HG03108 (cell line): ENCODE data around the gene DNAJB8.

Experiments used
- ATAC-seq: cut with Tn5 transposase; IDR thresholded peaks from one replicate; pipeline ENCODE4 v1.9.1; 2021; ENCODE audit warnings: moderate library complexity; ENCODE audit not compliant: unreplicated experiment

The DNAJB8 gene

DNA sequence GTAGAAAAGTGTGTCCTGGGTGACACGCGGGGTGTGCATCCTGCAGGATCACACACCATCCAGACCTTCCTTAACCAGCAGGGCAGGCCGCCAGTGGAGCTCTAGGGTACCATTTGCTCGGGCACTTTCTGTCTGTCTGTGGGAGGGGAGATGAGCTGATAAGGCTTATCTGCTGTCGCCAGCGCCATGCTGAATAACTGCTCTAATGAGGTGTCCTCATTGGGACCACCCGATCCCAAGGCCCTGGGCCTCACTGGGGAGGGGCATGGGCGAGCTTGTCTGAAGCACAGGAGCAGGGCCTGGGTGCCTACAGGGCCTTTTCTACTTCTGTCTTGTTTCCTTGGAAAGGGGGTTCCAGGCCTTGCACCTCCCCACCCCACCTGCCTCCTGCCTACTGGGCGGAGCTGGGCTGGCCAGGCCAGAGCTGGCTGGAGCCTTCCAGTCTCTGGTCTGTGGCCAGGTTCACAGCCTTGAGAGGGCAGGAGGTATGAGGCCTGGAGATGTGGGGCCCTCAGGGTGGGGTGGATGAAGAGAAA lies 28.8 kb upstream of the DNAJB8 start:
- no peak for ATAC-seq

DNA sequence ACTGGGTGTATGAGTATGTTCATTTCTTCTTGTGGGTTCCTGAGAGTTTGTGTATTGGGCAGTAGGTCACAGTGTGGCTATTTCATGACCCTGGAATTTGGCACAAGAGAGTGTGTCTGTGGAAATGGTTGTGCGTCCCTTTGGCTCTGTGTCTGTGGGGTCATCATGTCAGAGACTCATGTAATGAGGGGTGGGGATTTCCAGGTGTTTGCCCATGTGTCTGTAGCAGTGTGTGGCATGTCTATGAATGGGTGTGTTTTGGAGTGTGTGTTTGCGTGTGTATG lies 27.6 kb upstream of the DNAJB8 start:
- no peak for ATAC-seq

- ATAC-seq = no peak
Measured at GRCh38 chr3:128493570-128494366, 27.1 kb upstream of the DNAJB8 start.

GRCh38 chr3:128492671-128493569 lies 26.2 kb upstream of the DNAJB8 start, which contains the start of gene GATA2:
Gene GATA2, minus strand, starts transcription at chr3:128493201. Its CDS starts 6,170 bp downstream, at chr3:128487031.
- no peak for ATAC-seq

- no peak for ATAC-seq
Measured at GRCh38 chr3:128491941-128492670, 25.4 kb upstream of the DNAJB8 start.

DNA sequence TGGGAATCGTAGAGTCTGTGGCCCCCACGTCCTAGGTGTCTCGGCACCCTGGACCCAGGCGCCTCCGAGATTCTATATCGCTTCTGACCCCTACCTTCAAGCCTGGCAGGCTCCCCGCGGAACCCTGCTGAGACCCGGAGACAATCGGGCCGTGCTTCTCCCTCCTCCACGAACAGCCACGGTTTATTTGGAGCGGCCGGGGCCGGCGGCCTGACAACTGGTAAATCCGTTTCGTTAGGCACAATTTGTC lies 24.9 kb upstream of the DNAJB8 start:
- no peak for ATAC-seq

DNA sequence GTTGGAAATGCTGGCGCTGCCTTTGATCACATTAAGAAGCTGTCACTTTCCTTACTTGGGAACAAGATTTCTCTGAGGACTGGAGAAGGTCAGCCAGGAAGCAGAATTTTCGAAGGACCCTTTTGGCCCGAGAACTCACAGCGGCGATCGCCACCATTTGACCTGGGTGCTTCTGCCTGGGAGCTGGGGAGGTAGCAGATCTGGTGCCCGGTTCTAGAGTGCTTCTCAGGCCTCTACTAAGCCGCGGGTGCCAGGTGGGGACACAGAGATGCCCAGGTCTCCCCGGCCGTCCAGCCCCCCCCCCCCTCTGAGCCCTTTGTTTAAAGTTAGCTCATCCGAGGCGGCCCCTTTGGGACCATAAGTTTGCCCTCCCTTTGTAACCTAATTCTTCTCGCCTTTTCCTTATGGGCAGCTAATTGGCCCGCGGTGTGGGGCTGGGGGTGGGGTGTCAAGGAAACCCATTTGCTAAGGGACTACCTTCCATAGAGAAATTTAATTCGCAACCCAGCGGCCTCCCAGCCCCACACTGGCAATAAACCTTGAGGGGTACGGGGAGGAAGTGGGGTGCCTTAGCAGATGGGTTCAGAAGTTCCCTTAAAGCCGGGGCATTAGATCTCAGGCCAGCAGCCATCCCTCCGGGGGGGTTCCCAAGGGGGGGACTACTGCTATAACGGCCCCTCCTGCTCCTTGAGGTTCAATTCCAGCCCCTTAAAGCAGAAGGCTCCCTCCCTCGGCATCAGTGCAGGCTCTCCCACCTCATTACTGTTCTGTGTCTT lies 24.4 kb upstream of the DNAJB8 start:
- no peak for ATAC-seq

DNA sequence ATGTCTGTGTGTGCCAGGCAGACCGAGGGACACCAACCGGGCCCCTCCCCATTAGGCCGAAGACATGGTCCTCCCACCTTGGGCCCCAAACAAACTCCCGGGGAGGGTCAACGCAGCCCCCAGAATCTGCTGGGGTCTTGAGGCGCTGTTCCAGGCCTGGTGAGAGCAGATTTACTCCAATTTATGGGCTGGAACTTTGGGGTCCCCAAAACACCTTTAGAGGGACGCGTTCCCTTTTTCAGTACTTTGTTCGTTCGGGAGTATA lies 23.9 kb upstream of the DNAJB8 start:
- ATAC-seq = no peak

DNA sequence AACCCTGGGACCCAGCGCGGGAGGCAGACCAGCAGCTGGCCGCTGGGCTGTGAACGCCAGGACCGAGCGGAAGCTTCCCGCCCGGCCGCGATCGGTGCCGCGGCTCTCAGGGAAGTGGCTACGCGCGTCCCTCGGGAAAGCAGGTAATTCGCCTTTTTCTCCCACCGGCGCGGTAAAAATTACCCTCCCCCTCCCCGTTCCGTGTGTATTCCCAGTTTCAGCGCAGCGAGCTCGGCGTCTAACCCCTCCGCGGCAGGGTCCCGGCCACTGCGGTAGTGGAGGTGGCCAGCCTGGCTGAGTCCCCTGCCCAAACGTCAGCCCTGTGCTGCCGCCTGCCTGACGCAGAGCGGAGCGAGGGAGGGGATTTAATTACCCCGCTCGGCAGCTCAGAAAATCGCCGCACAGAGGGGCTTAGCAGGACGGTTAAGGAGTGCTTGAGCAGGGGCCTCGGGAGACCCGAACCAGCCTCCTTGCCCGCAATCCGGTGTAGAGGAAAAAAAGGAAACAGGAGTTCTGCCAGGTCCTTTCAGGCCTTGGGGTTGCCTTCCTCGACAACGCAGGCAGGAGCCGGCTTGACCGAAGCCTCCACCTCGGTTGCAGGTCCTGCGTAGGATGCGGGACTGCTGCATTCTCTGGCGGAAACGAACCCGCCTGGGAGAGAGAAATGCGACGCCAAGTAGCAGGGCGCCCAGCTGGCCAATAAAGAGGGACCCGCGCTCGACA lies 23.4 kb upstream of the DNAJB8 start:
- ATAC-seq = no peak

- no peak for ATAC-seq
Measured at GRCh38 chr3:128489674-128489926, 22.9 kb upstream of the DNAJB8 start.

GRCh38 chr3:128488991-128489673 lies 22.4 kb upstream of the DNAJB8 start:
- ATAC-seq = no peak

DNA sequence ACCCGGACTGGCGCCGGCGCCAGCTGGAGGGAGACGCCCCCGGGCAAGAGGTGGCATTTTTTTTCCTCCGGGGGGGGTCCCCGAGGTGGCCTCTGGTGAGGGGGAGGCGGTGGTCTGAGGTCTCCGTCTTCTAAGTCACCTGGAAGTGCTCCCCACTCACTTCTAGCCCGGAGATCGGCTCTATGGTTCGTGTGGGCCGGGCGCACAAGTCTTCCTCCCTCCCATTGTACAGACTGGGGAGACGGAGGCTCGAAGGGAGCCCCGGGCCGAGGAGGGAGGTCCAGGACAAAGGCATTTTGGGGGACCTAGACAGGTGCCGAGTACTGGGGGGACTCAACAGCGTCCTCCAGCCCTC lies 21.9 kb upstream of the DNAJB8 start:
- ATAC-seq = no peak

- ATAC-seq = no peak
Measured at GRCh38 chr3:128487813-128488635, 21.3 kb upstream of the DNAJB8 start.

DNA sequence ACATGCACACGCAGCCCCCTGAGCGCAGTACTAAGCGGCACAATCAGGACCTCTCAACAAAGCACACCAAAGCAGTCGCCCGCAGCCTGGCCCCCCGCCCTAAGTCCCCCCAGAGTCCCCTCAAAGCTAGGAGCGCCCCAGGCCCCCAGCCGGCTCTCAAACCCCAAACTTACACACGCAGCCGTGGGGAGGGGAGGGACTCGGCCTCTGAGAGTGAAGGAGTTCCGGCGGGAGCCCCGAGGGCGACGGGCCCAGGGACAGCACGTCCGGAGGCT lies 20.8 kb upstream of the DNAJB8 start:
- ATAC-seq = no peak

- no peak for ATAC-seq
Measured at GRCh38 chr3:128486681-128487537, 20.2 kb upstream of the DNAJB8 start.

DNA sequence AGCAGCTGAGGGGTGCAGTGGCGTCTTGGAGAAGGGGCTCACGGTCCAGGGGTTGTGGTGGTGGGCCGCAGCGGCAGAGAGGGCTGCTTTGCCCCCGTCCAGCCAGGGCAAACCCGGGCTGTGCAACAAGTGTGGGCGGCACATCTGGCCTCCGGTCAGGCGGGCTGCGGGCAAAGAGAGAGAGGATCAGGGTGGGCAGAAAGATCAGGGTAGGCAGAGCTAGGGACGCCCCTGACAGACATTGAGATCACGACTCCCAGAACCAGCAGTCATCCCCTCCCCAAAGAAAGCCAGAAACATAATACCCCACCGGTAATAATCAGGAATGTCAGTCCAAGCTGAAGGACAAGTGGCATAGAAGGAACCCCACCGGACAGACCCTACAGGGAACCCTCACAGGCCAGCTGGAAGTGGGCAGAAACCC lies 19.5 kb upstream of the DNAJB8 start:
- no peak for ATAC-seq

- ATAC-seq = no peak
Measured at GRCh38 chr3:128485282-128486204, 18.9 kb upstream of the DNAJB8 start.
